ENCODE measurements around the gene ROBO2.

GRCh38 chr3:77524946-77525682 is 485.2 kb downstream of the ROBO2 start:
- no peak for TF ChIP-seq ZBTB11 (tag by site-specific recombination; conservative IDR thresholded peaks at IDR 0.05; ENCODE audit: low read depth)
- no peak for TF ChIP-seq ZNF362 (tag by site-specific recombination; IDR thresholded peaks at IDR 0.05)
- TF ChIP-seq ZNF549 (tag by site-specific recombination; IDR thresholded peaks at IDR 0.05): no peak
- TF ChIP-seq, protein P1, sequence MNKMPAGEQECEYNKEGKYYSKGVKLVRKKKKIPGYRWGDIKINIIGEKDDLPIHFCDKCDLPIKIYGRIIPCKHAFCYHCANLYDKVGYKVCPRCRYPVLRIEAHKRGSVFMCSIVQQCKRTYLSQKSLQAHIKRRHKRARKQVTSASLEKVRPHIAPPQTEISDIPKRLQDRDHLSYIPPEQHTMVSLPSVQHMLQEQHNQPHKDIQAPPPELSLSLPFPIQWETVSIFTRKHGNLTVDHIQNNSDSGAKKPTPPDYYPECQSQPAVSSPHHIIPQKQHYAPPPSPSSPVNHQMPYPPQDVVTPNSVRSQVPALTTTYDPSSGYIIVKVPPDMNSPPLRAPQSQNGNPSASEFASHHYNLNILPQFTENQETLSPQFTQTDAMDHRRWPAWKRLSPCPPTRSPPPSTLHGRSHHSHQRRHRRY (tag by site-specific recombination; IDR thresholded peaks at IDR 0.05): no peak
- TF ChIP-seq, protein P2, sequence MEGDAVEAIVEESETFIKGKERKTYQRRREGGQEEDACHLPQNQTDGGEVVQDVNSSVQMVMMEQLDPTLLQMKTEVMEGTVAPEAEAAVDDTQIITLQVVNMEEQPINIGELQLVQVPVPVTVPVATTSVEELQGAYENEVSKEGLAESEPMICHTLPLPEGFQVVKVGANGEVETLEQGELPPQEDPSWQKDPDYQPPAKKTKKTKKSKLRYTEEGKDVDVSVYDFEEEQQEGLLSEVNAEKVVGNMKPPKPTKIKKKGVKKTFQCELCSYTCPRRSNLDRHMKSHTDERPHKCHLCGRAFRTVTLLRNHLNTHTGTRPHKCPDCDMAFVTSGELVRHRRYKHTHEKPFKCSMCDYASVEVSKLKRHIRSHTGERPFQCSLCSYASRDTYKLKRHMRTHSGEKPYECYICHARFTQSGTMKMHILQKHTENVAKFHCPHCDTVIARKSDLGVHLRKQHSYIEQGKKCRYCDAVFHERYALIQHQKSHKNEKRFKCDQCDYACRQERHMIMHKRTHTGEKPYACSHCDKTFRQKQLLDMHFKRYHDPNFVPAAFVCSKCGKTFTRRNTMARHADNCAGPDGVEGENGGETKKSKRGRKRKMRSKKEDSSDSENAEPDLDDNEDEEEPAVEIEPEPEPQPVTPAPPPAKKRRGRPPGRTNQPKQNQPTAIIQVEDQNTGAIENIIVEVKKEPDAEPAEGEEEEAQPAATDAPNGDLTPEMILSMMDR (tag by site-specific recombination; IDR thresholded peaks at IDR 0.05): no peak
- no peak for TF ChIP-seq ZNF341 (tag by site-specific recombination; IDR thresholded peaks at IDR 0.05; ENCODE audit: low read depth)
- TF ChIP-seq, protein P3, sequence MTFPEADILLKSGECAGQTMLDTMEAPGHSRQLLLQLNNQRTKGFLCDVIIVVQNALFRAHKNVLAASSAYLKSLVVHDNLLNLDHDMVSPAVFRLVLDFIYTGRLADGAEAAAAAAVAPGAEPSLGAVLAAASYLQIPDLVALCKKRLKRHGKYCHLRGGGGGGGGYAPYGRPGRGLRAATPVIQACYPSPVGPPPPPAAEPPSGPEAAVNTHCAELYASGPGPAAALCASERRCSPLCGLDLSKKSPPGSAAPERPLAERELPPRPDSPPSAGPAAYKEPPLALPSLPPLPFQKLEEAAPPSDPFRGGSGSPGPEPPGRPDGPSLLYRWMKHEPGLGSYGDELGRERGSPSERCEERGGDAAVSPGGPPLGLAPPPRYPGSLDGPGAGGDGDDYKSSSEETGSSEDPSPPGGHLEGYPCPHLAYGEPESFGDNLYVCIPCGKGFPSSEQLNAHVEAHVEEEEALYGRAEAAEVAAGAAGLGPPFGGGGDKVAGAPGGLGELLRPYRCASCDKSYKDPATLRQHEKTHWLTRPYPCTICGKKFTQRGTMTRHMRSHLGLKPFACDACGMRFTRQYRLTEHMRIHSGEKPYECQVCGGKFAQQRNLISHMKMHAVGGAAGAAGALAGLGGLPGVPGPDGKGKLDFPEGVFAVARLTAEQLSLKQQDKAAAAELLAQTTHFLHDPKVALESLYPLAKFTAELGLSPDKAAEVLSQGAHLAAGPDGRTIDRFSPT (tag by site-specific recombination; IDR thresholded peaks at IDR 0.05): no peak
- no peak for TF ChIP-seq ZNF785 (tag by site-specific recombination; IDR thresholded peaks at IDR 0.05)
- TF ChIP-seq ZNF114 (tag by site-specific recombination; IDR thresholded peaks at IDR 0.05): no peak
- no peak for TF ChIP-seq TCF7L2 (IDR thresholded peaks at IDR 0.05; ENCODE audit: borderline replicate concordance, low read depth, low read length)
- TF ChIP-seq ZBTB7A (tag by site-specific recombination; IDR thresholded peaks at IDR 0.05; ENCODE audit: low read depth): no peak
- TF ChIP-seq KLF1 (tag by site-specific recombination; IDR thresholded peaks at IDR 0.05): no peak
- TF ChIP-seq ZNF175 (tag by site-specific recombination; IDR thresholded peaks at IDR 0.05): no peak

All from HEK293 (cell line).